ENCODE data around the gene RBL2. TPM values are rescaled to one million over a fixed set of nuclear protein-coding genes. Genes with fewer than 3 reads are reported as not detected.

The RBL2 gene
- total RNA-seq, 1 experiment from 2014 or later = 38.4 TPM

- TF ChIP-seq, protein P1, sequence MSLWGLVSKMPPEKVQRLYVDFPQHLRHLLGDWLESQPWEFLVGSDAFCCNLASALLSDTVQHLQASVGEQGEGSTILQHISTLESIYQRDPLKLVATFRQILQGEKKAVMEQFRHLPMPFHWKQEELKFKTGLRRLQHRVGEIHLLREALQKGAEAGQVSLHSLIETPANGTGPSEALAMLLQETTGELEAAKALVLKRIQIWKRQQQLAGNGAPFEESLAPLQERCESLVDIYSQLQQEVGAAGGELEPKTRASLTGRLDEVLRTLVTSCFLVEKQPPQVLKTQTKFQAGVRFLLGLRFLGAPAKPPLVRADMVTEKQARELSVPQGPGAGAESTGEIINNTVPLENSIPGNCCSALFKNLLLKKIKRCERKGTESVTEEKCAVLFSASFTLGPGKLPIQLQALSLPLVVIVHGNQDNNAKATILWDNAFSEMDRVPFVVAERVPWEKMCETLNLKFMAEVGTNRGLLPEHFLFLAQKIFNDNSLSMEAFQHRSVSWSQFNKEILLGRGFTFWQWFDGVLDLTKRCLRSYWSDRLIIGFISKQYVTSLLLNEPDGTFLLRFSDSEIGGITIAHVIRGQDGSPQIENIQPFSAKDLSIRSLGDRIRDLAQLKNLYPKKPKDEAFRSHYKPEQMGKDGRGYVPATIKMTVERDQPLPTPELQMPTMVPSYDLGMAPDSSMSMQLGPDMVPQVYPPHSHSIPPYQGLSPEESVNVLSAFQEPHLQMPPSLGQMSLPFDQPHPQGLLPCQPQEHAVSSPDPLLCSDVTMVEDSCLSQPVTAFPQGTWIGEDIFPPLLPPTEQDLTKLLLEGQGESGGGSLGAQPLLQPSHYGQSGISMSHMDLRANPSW (CRISPR knock-in tag; conservative IDR thresholded peaks at IDR 0.05; ENCODE audit: low read depth) = no peak
- TF ChIP-seq ZBTB43 (CRISPR knock-in tag; IDR thresholded peaks at IDR 0.05) = 0 out of 2 replicates have a peak, but pooled peaks have one; percentile 32
- TF ChIP-seq FOXJ3 (CRISPR knock-in tag; IDR thresholded peaks at IDR 0.05; ENCODE audit: borderline replicate concordance) = no peak
- TF ChIP-seq, protein P2, sequence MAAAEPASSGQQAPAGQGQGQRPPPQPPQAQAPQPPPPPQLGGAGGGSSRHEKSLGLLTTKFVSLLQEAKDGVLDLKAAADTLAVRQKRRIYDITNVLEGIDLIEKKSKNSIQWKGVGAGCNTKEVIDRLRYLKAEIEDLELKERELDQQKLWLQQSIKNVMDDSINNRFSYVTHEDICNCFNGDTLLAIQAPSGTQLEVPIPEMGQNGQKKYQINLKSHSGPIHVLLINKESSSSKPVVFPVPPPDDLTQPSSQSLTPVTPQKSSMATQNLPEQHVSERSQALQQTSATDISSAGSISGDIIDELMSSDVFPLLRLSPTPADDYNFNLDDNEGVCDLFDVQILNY (CRISPR knock-in tag; IDR thresholded peaks at IDR 0.05) = 0 out of 2 replicates have a peak, but pooled peaks have one; percentile 23
- peak; percentile 78; the same call in 1 of the 2 replicates for TF ChIP-seq FOXK1 (CRISPR knock-in tag; IDR thresholded peaks at IDR 0.05)
- no peak for TF ChIP-seq ZNF425 (CRISPR knock-in tag; conservative IDR thresholded peaks at IDR 0.05)
- no peak for TF ChIP-seq HMGA2 (CRISPR knock-in tag; IDR thresholded peaks at IDR 0.05)
- TF ChIP-seq ZNF671 (CRISPR knock-in tag; IDR thresholded peaks at IDR 0.05) = no peak
Measured at GRCh38 chr16:53503270-53503923, 69.1 kb downstream of the RBL2 start (continued).

- TF ChIP-seq ATF3 (CRISPR knock-in tag; conservative IDR thresholded peaks at IDR 0.05) (no peak), ETV6 (CRISPR knock-in tag; IDR thresholded peaks at IDR 0.05) (no peak), PRDM15 (CRISPR knock-in tag; IDR thresholded peaks at IDR 0.05) (0 out of 2 replicates have a peak, but pooled peaks have one; percentile 15), MYBL2 (CRISPR knock-in tag; IDR thresholded peaks at IDR 0.05) (no peak), PREB (CRISPR knock-in tag; IDR thresholded peaks at IDR 0.05; ENCODE audit: borderline replicate concordance) (no peak), SMAD4 (CRISPR knock-in tag; IDR thresholded peaks at IDR 0.05) (no peak)
- TF ChIP-seq, protein P3, sequence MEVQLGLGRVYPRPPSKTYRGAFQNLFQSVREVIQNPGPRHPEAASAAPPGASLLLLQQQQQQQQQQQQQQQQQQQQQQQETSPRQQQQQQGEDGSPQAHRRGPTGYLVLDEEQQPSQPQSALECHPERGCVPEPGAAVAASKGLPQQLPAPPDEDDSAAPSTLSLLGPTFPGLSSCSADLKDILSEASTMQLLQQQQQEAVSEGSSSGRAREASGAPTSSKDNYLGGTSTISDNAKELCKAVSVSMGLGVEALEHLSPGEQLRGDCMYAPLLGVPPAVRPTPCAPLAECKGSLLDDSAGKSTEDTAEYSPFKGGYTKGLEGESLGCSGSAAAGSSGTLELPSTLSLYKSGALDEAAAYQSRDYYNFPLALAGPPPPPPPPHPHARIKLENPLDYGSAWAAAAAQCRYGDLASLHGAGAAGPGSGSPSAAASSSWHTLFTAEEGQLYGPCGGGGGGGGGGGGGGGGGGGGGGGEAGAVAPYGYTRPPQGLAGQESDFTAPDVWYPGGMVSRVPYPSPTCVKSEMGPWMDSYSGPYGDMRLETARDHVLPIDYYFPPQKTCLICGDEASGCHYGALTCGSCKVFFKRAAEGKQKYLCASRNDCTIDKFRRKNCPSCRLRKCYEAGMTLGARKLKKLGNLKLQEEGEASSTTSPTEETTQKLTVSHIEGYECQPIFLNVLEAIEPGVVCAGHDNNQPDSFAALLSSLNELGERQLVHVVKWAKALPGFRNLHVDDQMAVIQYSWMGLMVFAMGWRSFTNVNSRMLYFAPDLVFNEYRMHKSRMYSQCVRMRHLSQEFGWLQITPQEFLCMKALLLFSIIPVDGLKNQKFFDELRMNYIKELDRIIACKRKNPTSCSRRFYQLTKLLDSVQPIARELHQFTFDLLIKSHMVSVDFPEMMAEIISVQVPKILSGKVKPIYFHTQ (CRISPR knock-in tag; IDR thresholded peaks at IDR 0.05) = no peak
- Mint-ChIP-seq H3K4me3 (peak overlapping the region; percentile 87), H3K36me3 (peaks cover 5% of the 10 kb centered on the region), H3K4me1 (peaks cover 30% of the 10 kb centered on the region), H3K27ac (peak overlapping the region; percentile 96), H3K9me3 (peaks cover 3% of the 10 kb centered on the region; the same call in 1 of the 2 replicates), H3K27me3 (ENCODE audit: low read depth) (no peaks in the 10 kb centered on the region)
- ChIA-PET POLR2A (interaction anchor here (0.5 kb wide), 1 partner anchor 31 kb away, joined by 4 read pairs; no protein-coding TSS in a partner anchor), CTCF (interaction anchor here (0.6 to 1.5 kb wide), 4 partner anchors 46 to 1685 kb away, joined by 3 to 7 read pairs (median 3); partner anchors contain the start of gene IRX3)
- ATAC-seq (no peak), DNase-seq (ENCODE audit: low spot score) (peak; percentile 11)
Measured at GRCh38 chr16:53503991-53504663, 69.9 kb downstream of the RBL2 start.
